Stimulated activated CD4-positive, alpha-beta T cell treated with anti-CD3 and anti-CD28 coated beads, TNF-alpha, amount 100 ng/mL, for 24 hours (primary cell): ENCODE results near the gene CDH18.

Experiments
- DNase-seq, 3 experiments: peaks; one replicate each; pipeline ENCODE4 v3.0.0-alpha.2; 2020; ENCODE audit warnings: low read depth in 3 of 3

CDH18 gene, protein sequence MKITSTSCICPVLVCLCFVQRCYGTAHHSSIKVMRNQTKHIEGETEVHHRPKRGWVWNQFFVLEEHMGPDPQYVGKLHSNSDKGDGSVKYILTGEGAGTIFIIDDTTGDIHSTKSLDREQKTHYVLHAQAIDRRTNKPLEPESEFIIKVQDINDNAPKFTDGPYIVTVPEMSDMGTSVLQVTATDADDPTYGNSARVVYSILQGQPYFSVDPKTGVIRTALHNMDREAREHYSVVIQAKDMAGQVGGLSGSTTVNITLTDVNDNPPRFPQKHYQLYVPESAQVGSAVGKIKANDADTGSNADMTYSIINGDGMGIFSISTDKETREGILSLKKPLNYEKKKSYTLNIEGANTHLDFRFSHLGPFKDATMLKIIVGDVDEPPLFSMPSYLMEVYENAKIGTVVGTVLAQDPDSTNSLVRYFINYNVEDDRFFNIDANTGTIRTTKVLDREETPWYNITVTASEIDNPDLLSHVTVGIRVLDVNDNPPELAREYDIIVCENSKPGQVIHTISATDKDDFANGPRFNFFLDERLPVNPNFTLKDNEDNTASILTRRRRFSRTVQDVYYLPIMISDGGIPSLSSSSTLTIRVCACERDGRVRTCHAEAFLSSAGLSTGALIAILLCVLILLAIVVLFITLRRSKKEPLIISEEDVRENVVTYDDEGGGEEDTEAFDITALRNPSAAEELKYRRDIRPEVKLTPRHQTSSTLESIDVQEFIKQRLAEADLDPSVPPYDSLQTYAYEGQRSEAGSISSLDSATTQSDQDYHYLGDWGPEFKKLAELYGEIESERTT

GRCh38 chr5:19987612-19988361, at the start of gene CDH18:
Gene CDH18, minus strand, starts transcription at chr5:19988200. Its CDS starts 149,214 bp downstream, at chr5:19838986.
- DNase-seq, result no peak

DNA sequence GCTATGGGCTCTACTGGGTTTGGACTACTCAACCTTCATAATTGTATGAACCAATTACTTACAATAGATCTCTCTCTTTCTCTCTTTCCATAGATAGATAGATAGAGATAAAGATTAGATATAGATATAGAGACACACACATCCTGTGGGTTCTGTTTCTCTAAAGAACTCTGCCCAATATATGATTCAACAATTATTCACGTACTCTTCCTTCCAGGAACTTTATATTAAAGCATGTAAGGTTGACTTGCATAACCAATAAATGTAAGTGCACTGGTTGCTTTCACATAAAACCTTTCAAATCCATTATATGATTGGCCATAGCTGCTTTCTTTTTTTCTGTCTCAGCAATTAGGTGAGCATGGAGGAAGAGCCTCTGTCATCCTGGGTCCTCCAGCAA, 46.7 kb upstream of the CDH18 start:
- no peak for DNase-seq

- no peak for DNase-seq
These were observed 45.9 kb upstream of the CDH18 start for GRCh38 chr5:20033881-20034280.

GRCh38 chr5:20032896-20033295, 44.9 kb upstream of the CDH18 start:
- DNase-seq, result no peak

- DNase-seq, result no peak
These were observed 42.1 kb upstream of the CDH18 start for GRCh38 chr5:20030125-20030524.

- no peak for DNase-seq
These were observed 41.3 kb upstream of the CDH18 start for GRCh38 chr5:20029266-20029665.

GRCh38 chr5:20028506-20028905, 40.5 kb upstream of the CDH18 start:
- DNase-seq, result no peak

GRCh38 chr5:20023686-20024180, 35.7 kb upstream of the CDH18 start:
- DNase-seq, result no peak

DNA sequence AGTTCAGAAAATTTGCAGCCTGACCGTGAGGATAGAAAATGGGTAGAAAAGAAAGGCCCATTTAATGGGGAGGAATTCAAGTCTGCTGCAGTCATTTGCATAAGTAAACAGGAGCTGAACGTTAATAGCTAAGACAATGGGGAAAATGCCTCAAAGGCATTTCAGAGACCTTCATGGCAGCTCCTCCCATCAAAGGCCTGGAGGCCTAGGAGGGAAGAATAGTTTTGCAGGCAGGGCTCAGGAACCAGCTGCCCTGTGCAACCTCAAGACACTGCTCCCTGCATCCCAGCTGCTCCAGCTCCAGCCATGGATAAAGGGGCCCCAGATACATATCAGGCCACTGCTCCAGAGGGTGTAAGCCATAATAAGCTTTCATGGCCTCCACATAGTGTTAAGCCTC, 32.2 kb upstream of the CDH18 start:
- no peak for DNase-seq

GRCh38 chr5:20017021-20017420, 29.0 kb upstream of the CDH18 start:
- DNase-seq, result no peak

GRCh38 chr5:20000416-20000815, 12.4 kb upstream of the CDH18 start:
- no peak for DNase-seq

DNA sequence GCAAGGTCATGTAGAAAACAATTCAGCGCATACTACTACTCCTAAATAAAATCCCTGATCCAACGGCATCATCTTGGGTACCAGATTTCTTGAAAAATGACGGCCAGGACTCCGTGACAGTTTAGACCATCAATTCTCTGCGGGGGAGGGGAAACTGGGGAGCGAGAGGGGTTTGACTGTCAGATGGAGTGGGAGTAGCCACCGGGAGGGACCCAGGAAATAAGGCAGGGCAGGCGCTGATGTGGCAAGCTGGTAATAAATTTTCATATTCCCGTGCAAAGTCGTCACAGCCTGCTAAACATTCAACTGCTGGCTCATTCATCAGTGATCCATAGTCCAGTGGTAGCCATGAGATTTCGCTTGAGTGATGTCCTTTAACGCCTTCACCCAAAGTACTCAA, 457 bp upstream of the CDH18 start:
- DNase-seq, result no peak

DNA sequence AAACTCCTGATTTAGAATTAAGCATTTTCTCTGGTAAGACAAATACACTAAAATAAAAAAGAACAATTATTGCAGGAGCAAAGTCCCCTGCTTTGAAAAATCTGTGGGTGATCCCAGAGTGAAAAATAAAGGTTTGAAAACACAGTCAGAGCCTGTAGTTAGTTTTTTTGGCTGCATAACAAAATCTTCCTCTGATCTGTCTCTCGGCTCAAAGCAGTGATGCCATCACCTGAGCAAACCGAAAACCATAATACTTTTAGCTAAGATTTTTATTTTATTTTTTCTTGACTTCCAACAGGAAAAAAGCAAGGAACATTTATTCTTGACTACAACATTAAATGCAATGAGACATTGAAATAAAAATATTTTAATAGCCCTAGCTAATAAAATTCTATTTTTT, 1.2 kb downstream of the CDH18 start:
- DNase-seq, result no peak

DNA sequence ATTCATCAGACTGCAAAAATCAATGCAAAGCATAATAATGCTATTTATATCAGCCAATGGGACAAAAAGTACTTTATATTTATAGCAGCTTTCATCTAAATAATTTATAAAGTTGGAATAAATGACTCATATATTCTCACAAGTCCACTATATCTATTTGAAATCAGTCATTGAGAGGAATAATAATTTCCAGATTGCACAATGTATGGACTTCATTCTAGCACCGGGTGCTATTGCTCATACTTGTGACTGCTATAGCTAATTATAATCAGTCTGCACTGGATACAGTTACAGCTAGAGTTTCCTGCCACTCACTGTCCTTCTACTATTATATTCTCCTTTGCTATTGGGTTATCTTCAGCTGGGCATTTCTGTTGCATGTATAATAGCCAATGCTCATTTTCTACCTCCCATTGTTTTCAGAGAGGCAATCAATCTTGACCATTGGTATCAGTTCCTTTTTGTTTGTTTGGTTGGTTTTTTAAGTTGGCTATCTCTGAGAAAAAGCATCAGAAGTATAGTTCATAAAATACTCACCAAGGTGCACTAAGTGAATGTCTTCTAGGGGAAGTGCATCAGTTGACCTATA, 1.9 kb downstream of the CDH18 start:
- DNase-seq, result no peak

GRCh38 chr5:19978476-19978875, 9.5 kb downstream of the CDH18 start:
- DNase-seq, result no peak

- no peak for DNase-seq
These were observed 10.9 kb downstream of the CDH18 start for GRCh38 chr5:19977099-19977498.

DNA sequence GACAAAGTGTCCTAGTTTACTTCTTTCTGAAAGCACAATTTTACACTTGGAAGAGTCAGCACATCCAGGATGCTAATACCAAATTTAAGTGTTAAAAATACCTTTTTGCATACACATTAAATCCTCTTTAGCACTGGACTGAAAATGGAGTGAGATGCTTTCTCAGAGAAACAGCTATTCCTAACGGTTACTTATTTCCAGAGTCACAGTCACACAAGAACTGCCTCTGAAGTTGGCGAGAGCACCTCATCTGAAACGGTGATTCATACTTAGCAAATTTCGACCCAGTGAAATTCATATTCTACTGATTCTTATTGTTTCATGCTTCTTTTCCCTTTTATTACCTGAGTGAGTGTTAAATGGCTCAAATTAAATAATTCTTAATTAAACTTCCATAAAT, 12.2 kb downstream of the CDH18 start:
- no peak for DNase-seq

GRCh38 chr5:19960451-19960850, 27.5 kb downstream of the CDH18 start:
- no peak for DNase-seq

DNA sequence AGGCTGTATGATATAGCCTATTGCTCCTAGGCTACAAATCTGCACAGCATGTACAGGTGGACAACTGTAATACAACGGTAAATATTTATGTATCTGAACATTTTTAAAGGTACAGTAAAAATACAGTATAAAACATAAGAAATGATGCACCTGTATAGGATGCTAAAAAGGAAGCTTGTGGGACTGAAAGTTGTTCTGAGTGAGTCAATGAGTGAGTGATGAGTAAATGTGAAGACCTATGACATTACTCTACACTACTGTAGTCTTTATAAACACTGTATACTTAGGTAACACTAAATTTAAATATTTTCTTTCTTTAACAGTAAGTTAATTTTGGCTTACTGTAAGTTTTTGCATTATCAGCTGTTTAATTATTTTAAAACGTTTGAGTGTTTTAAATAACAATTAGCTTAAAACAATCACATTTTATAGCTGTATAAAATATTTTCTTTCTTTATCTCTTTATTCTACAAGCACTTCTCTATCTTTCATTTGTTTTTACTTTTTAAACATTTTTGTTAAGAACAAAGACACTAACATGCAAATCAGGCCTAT, 28.1 kb downstream of the CDH18 start:
- no peak for DNase-seq

- no peak for DNase-seq
These were observed 37.1 kb downstream of the CDH18 start for GRCh38 chr5:19950897-19951296.

DNA sequence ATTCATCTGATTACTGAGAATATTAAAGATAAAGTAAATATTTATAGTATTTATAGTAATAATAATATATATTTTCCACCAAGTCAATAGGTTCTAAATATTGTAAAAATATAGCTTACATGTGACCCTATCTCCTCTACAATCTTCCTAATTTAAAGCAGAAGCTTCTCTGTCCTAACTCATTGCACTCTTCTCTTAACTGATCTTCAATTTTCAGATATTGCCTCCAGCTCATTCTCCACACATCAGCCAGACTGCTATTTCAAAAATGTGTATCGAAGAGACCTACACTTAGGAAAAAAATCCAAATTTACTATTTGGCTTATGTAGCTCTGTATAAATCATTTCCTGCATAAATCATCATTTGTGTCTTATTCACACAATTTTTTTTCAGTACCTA, 47.8 kb downstream of the CDH18 start:
- no peak for DNase-seq

GRCh38 chr5:19930451-19930850, 57.5 kb downstream of the CDH18 start:
- DNase-seq, result no peak
